Liver (tissue), 9 donors: ENCODE measurements around the gene PTPRN2. TPM values are rescaled to one million over a fixed set of nuclear protein-coding genes. Genes with fewer than 3 reads are reported as not detected.

Experiments used
- DNase-seq: peaks from one replicate; pipeline ENCODE4 v3.0.0-alpha.2; 2017; ENCODE audit warnings: low spot score
- H3K27ac ChIP-seq, 2 donors: one replicate each; pipeline ENCODE4 v1.7.0; 2013; ENCODE audit warnings: inconsistent platforms in 2 of 2, low read length in 2 of 2, control low read depth in 1 of 2, low read depth in 1 of 2, mild to moderate bottlenecking in 1 of 2
- H3K27me3 ChIP-seq, 4 donors: one replicate each; pipeline versions ENCODE4 v1.6.1 to v1.7.0; 2013; ENCODE audit warnings: low read length in 3 of 4, inconsistent platforms in 1 of 4, mild to moderate bottlenecking in 1 of 4, moderate library complexity in 1 of 4; ENCODE audit not compliant: control insufficient read depth in 4 of 4, insufficient read depth in 4 of 4
- H3K36me3 ChIP-seq, 4 donors: one replicate each; pipeline versions ENCODE4 v1.6.1 to v1.7.0; 2013; ENCODE audit warnings: low read length in 3 of 4, mild to moderate bottlenecking in 3 of 4, low read depth in 1 of 4, moderate library complexity in 1 of 4; ENCODE audit not compliant: control insufficient read depth in 4 of 4, insufficient read depth in 3 of 4
- H3K4me1 ChIP-seq, 4 donors: one replicate each; pipeline versions ENCODE4 v1.6.1 to v1.7.0; 2013; ENCODE audit warnings: low read length in 3 of 4, mild to moderate bottlenecking in 3 of 4, moderate library complexity in 1 of 4; ENCODE audit not compliant: control insufficient read depth in 4 of 4, insufficient read depth in 4 of 4
- H3K4me3 ChIP-seq, 3 donors: one replicate each; pipeline versions ENCODE4 v1.6.1 to v1.7.0; 2013; ENCODE audit warnings: low read length in 3 of 3, control low read depth in 1 of 3, low read depth in 1 of 3, mild to moderate bottlenecking in 1 of 3
- H3K9ac ChIP-seq, 2 donors: one replicate each; pipeline ENCODE4 v1.7.0; 2013; ENCODE audit warnings: low read length in 2 of 2, mild to moderate bottlenecking in 2 of 2, moderate library complexity in 2 of 2, control low read depth in 1 of 2, low read depth in 1 of 2
- H3K9me3 ChIP-seq, 4 donors: one replicate each; pipeline versions ENCODE4 v1.6.1 to v1.7.0; 2013; ENCODE audit warnings: low read length in 3 of 4; ENCODE audit not compliant: control insufficient read depth in 4 of 4
- ATF3 ChIP-seq: IDR thresholded peaks from 2 replicates; pipeline ENCODE4 v1.6.1; 2016; ENCODE audit warnings: antibody characterized with exemption
- CTCF ChIP-seq: fragments of 150-350 bp; IDR thresholded peaks from 2 replicates; pipeline ENCODE4 v1.5.1; 2017; ENCODE audit warnings: improper control_type of control experiment, low read depth, low read length; ENCODE audit not compliant: missing input control
- EGR1 ChIP-seq, 2 donors: IDR thresholded peaks; 2 replicates each; pipeline ENCODE4 v1.6.1; 2016 to 2018; ENCODE audit warnings: antibody characterized with exemption in 2 of 2, low read depth in 2 of 2
- FOXA1 ChIP-seq: IDR thresholded peaks from 2 replicates; pipeline ENCODE4 v1.6.1; 2016; ENCODE audit warnings: antibody characterized with exemption
- FOXA2 ChIP-seq: IDR thresholded peaks from 2 replicates; pipeline ENCODE4 v1.6.1; 2016; ENCODE audit warnings: antibody characterized with exemption
- HNF4A ChIP-seq, 2 donors: conservative IDR thresholded peaks; 2 replicates each; pipeline ENCODE4 v1.6.1; 2016; ENCODE audit warnings: antibody characterized with exemption in 2 of 2, mild to moderate bottlenecking in 2 of 2
- JUND ChIP-seq, 2 donors: IDR thresholded peaks; 2 replicates each; pipeline ENCODE4 v1.6.1; 2016; ENCODE audit warnings: antibody characterized with exemption in 2 of 2
- NR2F2 ChIP-seq: IDR thresholded peaks from 2 replicates; pipeline ENCODE4 v1.6.1; 2016; ENCODE audit warnings: antibody characterized with exemption
- RAD21 ChIP-seq, 2 donors: IDR thresholded peaks; 2 replicates each; pipeline ENCODE4 v1.6.1; 2016; ENCODE audit warnings: antibody characterized with exemption in 2 of 2, mild to moderate bottlenecking in 2 of 2
- REST ChIP-seq: IDR thresholded peaks from 2 replicates; pipeline ENCODE4 v1.6.1; 2016; ENCODE audit warnings: antibody characterized with exemption, mild to moderate bottlenecking
- RXRA ChIP-seq, 2 donors: IDR thresholded peaks; 2 replicates each; pipeline ENCODE4 v1.6.1; 2017 to 2018; ENCODE audit warnings: antibody characterized with exemption in 2 of 2, mild to moderate bottlenecking in 1 of 2
- TAF1 ChIP-seq: conservative IDR thresholded peaks from 2 replicates; pipeline ENCODE4 v1.6.1; 2016; ENCODE audit warnings: antibody characterized with exemption, mild to moderate bottlenecking
- YY1 ChIP-seq: IDR thresholded peaks from 2 replicates; pipeline ENCODE4 v1.6.1; 2016; ENCODE audit warnings: antibody characterized with exemption, mild to moderate bottlenecking
- ZBTB33 ChIP-seq: IDR thresholded peaks from 2 replicates; pipeline ENCODE4 v1.6.1; 2016; ENCODE audit warnings: antibody characterized with exemption
- WGBS: extraction: QIAGEN DNeasy Blood & Tissue Kit; methylation state at CpG from one replicate; pipeline ENCODE4 v1.1.7; 2013; 5-methylcytosine and 5-hydroxymethylcytosine counted together
- polyA plus RNA-seq, 2 donors: library from polyadenylated mRNA; stranded (reverse) in 1 of 2; unstranded in 1 of 2; fragments of 200-250 nt in 1 of 2; fragments of >200 nt in 1 of 2; fragmentation: Nextera tagmentation in 1 of 2; extraction: Ambion mirVana in 1 of 2; gene quantifications; one replicate each; pipeline versions ENCODE4 v1.2.1 to v1.2.3, GENCODE V29; 2013 to 2015
- total RNA-seq, 2 donors: library from RNA; depleted of rRNA; stranded (reverse); fragments of >200 nt; gene quantifications; one replicate each; pipeline ENCODE4 v1.2.3, GENCODE V29; 2014
- donor health status: healthy.
- donor health status: healthy.
- donor health status: healthy.
- donor health status: healthy.
- donor health status: healthy.

The PTPRN2 gene
- total and polyA plus RNA-seq, 4 donors = 0.75 to 1.9 (median 1.1) TPM

- TF ChIP-seq NR2F2 (no peak), EGR1 (IDR thresholded peaks at IDR 0.05; ENCODE audit: low read depth in 2 of 2) (no peak), RAD21 (IDR thresholded peaks at IDR 0.05) (no peak), ZBTB33 (no peak), REST (no peak), HNF4A (conservative IDR thresholded peaks at IDR 0.05) (no peak), FOXA1 (no peak), RXRA (IDR thresholded peaks at IDR 0.05) (no peak), FOXA2 (no peak), CTCF (no peak), YY1 (no peak), JUND (IDR thresholded peaks at IDR 0.05) (no peak), ATF3 (no peak), TAF1 (no peak)
- H3K9me3 ChIP-seq = peaks cover 0 to 23% (median 8%) of the 10 kb centered on the region in 4 donors
- no peak overlapping the region for H3K4me3 ChIP-seq
- WGBS = 85% methylated on average over 2 of the region's 2 CpGs
- no peak overlapping the region for H3K27ac ChIP-seq
- no peaks in the 10 kb centered on the region for H3K4me1 ChIP-seq
- no peak overlapping the region for H3K9ac ChIP-seq
- DNase-seq = no peak
- no peaks in the 10 kb centered on the region for H3K27me3 ChIP-seq
- no peaks in the 10 kb centered on the region for H3K36me3 ChIP-seq
Observed at GRCh38 chr7:158286210-158286609, 301.4 kb downstream of the PTPRN2 start.

GRCh38 chr7:158285383-158285770, 302.2 kb downstream of the PTPRN2 start:
- Histone ChIP-seq H3K36me3 (no peaks in the 10 kb centered on the region), H3K9ac (no peak overlapping the region), H3K4me3 (no peak overlapping the region), H3K9me3 (peaks cover 0 to 23% (median 8%) of the 10 kb centered on the region in 4 donors), H3K27me3 (no peaks in the 10 kb centered on the region), H3K4me1 (no peaks in the 10 kb centered on the region), H3K27ac (no peak overlapping the region)
- peak; percentile 21 for DNase-seq
- no peak for TF ChIP-seq FOXA2
- no peak for TF ChIP-seq JUND (IDR thresholded peaks at IDR 0.05)
- TF ChIP-seq RXRA (IDR thresholded peaks at IDR 0.05) = no peak
- WGBS = 92% methylated on average over 9 of the region's 9 CpGs
